Astrocyte (in vitro differentiated cells and primary cell): ENCODE measurements around the gene MBNL2. TPM values are rescaled to one million over a fixed set of nuclear protein-coding genes. Genes with fewer than 3 reads are reported as not detected.

ENCODE experiments used
- DNase-seq: peaks from one replicate; pipeline ENCODE4 v3.0.0-alpha.2; 2010; ENCODE audit warnings: low read depth
- FAIRE-seq: peaks from 2 replicates; lab custom pipeline; 2011; peaks lifted over from hg19 to GRCh38; lab: Jason Lieb, UNC
- H2AFZ ChIP-seq: 2 replicates; pipeline ENCODE4 v1.6.0; 2012; ENCODE audit warnings: low read depth, low read length, inconsistent platforms
- H3K27ac ChIP-seq: 2 replicates; pipeline ENCODE4 v1.5.1; 2011; ENCODE audit warnings: low read depth, low read length, inconsistent platforms
- H3K27me3 ChIP-seq: 2 replicates; pipeline ENCODE4 v1.6.0; 2011; ENCODE audit warnings: low read length, inconsistent platforms; ENCODE audit not compliant: insufficient read depth
- H3K36me3 ChIP-seq: 2 replicates; pipeline ENCODE4 v1.5.1; 2011; ENCODE audit warnings: low read length, inconsistent platforms; ENCODE audit not compliant: insufficient read depth
- H3K4me1 ChIP-seq: 2 replicates; pipeline ENCODE4 v1.5.1; 2011; ENCODE audit warnings: low read length, inconsistent platforms; ENCODE audit not compliant: insufficient read depth
- H3K4me2 ChIP-seq: 2 replicates; pipeline ENCODE4 v1.6.0; 2012; ENCODE audit warnings: low read length, inconsistent platforms
- H3K4me3 ChIP-seq: 2 replicates; pipeline ENCODE4 v1.5.1; 2011; ENCODE audit warnings: low read depth, mild to moderate bottlenecking, low read length, inconsistent platforms; ENCODE audit not compliant: insufficient read depth
- H3K79me2 ChIP-seq: 2 replicates; pipeline ENCODE4 v1.6.0; 2012; ENCODE audit warnings: mild to moderate bottlenecking, low read length, inconsistent platforms; ENCODE audit not compliant: insufficient read depth
- H3K9ac ChIP-seq: 2 replicates; pipeline ENCODE4 v1.6.0; 2012; ENCODE audit warnings: mild to moderate bottlenecking, low read length, inconsistent platforms
- H3K9me3 ChIP-seq: 2 replicates; pipeline ENCODE4 v1.5.1; 2012; ENCODE audit warnings: low read depth, mild to moderate bottlenecking, low read length, inconsistent platforms; ENCODE audit not compliant: insufficient read depth
- H4K20me1 ChIP-seq: 2 replicates; pipeline ENCODE4 v1.6.0; 2012; ENCODE audit warnings: low read length, inconsistent platforms; ENCODE audit not compliant: insufficient read depth
- H3K27ac Mint-ChIP-seq: one replicate; pipeline ENCODE4 v1.8.0; 2021; ENCODE audit warnings: mild to moderate bottlenecking, mixed read lengths; ENCODE audit not compliant: unreplicated experiment
- H3K27me3 Mint-ChIP-seq: one replicate; pipeline ENCODE4 v1.8.0; 2021; ENCODE audit warnings: low read depth, mixed read lengths; ENCODE audit not compliant: unreplicated experiment
- H3K36me3 Mint-ChIP-seq: one replicate; pipeline ENCODE4 v1.8.0; 2021; ENCODE audit warnings: low read depth, mixed read lengths; ENCODE audit not compliant: unreplicated experiment
- H3K4me1 Mint-ChIP-seq: one replicate; pipeline ENCODE4 v1.8.0; 2021; ENCODE audit warnings: low read depth, mixed read lengths; ENCODE audit not compliant: unreplicated experiment
- H3K4me3 Mint-ChIP-seq: one replicate; pipeline ENCODE4 v1.8.0; 2021; ENCODE audit warnings: mild to moderate bottlenecking, moderate library complexity, mixed read lengths; ENCODE audit not compliant: unreplicated experiment
- H3K9me3 Mint-ChIP-seq: one replicate; pipeline ENCODE4 v1.8.0; 2021; ENCODE audit warnings: mild to moderate bottlenecking, mixed read lengths; ENCODE audit not compliant: unreplicated experiment
- CTCF ChIP-seq: IDR thresholded peaks from 2 replicates; pipeline ENCODE4 v1.5.1; 2011; ENCODE audit warnings: low read depth, mild to moderate bottlenecking, inconsistent platforms, low read length, moderate library complexity; ENCODE audit not compliant: insufficient read depth
- EZH2 ChIP-seq: IDR thresholded peaks from 2 replicates; pipeline ENCODE4 v1.6.1; 2012; ENCODE audit warnings: mild to moderate bottlenecking, low read length, inconsistent platforms; ENCODE audit not compliant: insufficient read depth
- total RNA-seq: library from RNA; stranded (reverse); gene quantifications from 2 replicates; pipeline ENCODE4 v1.2.1, GENCODE V29; 2021

MBNL2 gene
- total RNA-seq, 1 donor from 2014 or later = 66.5 TPM

- Histone ChIP-seq H3K79me2 (peaks cover 75% of the 10 kb centered on the region), H3K9ac (peak overlapping the region; percentile 96), H3K9me3 (no peaks in the 10 kb centered on the region), H3K4me2 (peak overlapping the region; percentile 99), H3K36me3 (no peaks in the 10 kb centered on the region), H4K20me1 (peaks cover 51% of the 10 kb centered on the region), H3K4me3 (peak overlapping the region; percentile 86), H2AFZ (no peak overlapping the region), H3K27ac (peak overlapping the region; percentile 92), H3K27me3 (no peaks in the 10 kb centered on the region), H3K4me1 (peaks cover 31% of the 10 kb centered on the region)
- Mint-ChIP-seq H3K4me3 (peak overlapping the region; percentile 92), H3K4me1 (peaks cover 27% of the 10 kb centered on the region), H3K9me3 (no peaks in the 10 kb centered on the region), H3K27me3 (no peaks in the 10 kb centered on the region), H3K36me3 (peaks cover 3% of the 10 kb centered on the region), H3K27ac (peak overlapping the region; percentile 95)
- FAIRE-seq (peak; percentile 37), DNase-seq (peak; percentile 41)
- TF ChIP-seq CTCF (no peak), EZH2 (no peak)
Observed at GRCh38 chr13:97224544-97225300, 2.6 kb downstream of the MBNL2 start.

DNA sequence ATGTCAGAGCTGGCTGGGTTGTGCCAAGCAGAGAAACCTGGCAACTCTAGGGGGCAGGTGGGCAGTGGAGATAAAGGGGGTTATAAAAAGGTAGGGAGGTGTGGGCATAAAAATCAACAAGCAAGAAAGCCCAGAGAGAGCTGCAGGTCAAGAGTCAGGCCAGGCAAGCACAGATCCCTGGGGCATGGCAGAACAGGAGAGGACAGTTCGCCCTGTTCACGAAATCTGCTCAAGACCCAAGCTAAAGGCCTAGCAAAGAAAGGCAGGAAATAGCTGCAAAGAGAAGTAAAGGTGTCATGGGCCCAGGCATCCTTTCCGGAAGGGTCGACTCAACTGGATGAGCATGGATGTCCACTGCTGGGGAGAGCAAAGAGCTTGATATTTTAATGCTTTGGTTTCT, 3.4 kb downstream of the MBNL2 start:
- H3K36me3 ChIP-seq = no peaks in the 10 kb centered on the region
- H3K27ac ChIP-seq = no peak overlapping the region
- peak overlapping the region; percentile 96 for H3K9ac ChIP-seq
- no peak overlapping the region for H2AFZ ChIP-seq
- H4K20me1 ChIP-seq = peaks cover 59% of the 10 kb centered on the region
- no peaks in the 10 kb centered on the region for H3K9me3 ChIP-seq
- peak overlapping the region; percentile 95 for H3K27ac Mint-ChIP-seq
- H3K27me3 Mint-ChIP-seq = no peaks in the 10 kb centered on the region
- peaks cover 27% of the 10 kb centered on the region for H3K4me1 Mint-ChIP-seq
- H3K27me3 ChIP-seq = no peaks in the 10 kb centered on the region
- peak overlapping the region; percentile 86 for H3K4me3 ChIP-seq
- H3K4me1 ChIP-seq = peaks cover 32% of the 10 kb centered on the region
- peak overlapping the region; percentile 92 for H3K4me3 Mint-ChIP-seq
- peaks cover 83% of the 10 kb centered on the region for H3K79me2 ChIP-seq
- peak overlapping the region; percentile 99 for H3K4me2 ChIP-seq
- peaks cover 2% of the 10 kb centered on the region for H3K9me3 Mint-ChIP-seq
- H3K36me3 Mint-ChIP-seq = peaks cover 3% of the 10 kb centered on the region
- no peak for FAIRE-seq
- no peak for TF ChIP-seq EZH2
- TF ChIP-seq CTCF = no peak
- DNase-seq = no peak

DNA sequence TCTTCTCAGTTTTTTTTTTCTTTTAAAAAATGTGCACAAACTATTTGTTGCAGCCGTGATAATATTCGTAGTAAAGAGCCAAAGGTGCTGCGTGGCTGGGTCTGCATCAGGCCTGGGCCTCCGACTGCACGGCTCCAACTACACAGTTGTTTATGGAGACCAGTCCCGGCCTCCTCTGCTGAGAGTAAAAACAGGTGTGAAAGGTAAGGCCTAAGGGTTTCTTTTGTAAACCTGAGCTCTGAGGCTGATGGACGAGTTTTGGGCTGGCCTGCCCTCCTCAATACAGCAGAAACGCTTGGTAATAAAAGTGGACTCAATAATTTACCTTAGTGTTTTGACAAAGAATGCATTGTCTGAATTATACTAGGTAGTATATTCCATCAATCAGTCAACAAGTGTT, 3.9 kb downstream of the MBNL2 start:
- H3K4me1 Mint-ChIP-seq = peaks cover 27% of the 10 kb centered on the region
- DNase-seq (no peak), FAIRE-seq (no peak)
- peaks cover 64% of the 10 kb centered on the region for H4K20me1 ChIP-seq
- peaks cover 32% of the 10 kb centered on the region for H3K4me1 ChIP-seq
- H3K4me2 ChIP-seq = peak overlapping the region; percentile 99
- H2AFZ ChIP-seq = no peak overlapping the region
- peaks cover 87% of the 10 kb centered on the region for H3K79me2 ChIP-seq
- H3K27me3 Mint-ChIP-seq = no peaks in the 10 kb centered on the region
- no peak overlapping the region for H3K27ac Mint-ChIP-seq
- H3K27ac ChIP-seq = no peak overlapping the region
- TF ChIP-seq CTCF (no peak), EZH2 (no peak)
- no peaks in the 10 kb centered on the region for H3K27me3 ChIP-seq
- no peaks in the 10 kb centered on the region for H3K9me3 ChIP-seq
- H3K36me3 ChIP-seq = no peaks in the 10 kb centered on the region
- H3K36me3 Mint-ChIP-seq = peaks cover 3% of the 10 kb centered on the region
- no peak overlapping the region for H3K4me3 ChIP-seq
- H3K9me3 Mint-ChIP-seq = peaks cover 2% of the 10 kb centered on the region
- no peak overlapping the region for H3K9ac ChIP-seq
- peak overlapping the region; percentile 92 for H3K4me3 Mint-ChIP-seq
